AG04450 (cell line): ENCODE data around the gene SLC6A17. TPM values are rescaled to one million over a fixed set of nuclear protein-coding genes. Genes with fewer than 3 reads are reported as not detected.

Experiments
- CTCF ChIA-PET: fragments of 300-600, 350-600 bp; formaldehyde crosslinking; extraction: SDS; loops from one replicate; lab custom pipeline; 2022; ENCODE audit warnings: antibody characterized with exemption, inconsistent platforms; lab: Charles Lee
- POLR2A ChIA-PET: fragments of 350-600 bp; formaldehyde crosslinking; extraction: SDS; loops from one replicate; lab custom pipeline; 2021; ENCODE audit warnings: antibody characterized with exemption, inconsistent platforms; lab: Yijun Ruan, JAX
- DNase-seq: peaks from one replicate; pipeline ENCODE4 v3.0.0-alpha.2; 2011; ENCODE audit warnings: low read depth, low spot score
- H3K27ac ChIP-seq: one replicate; pipeline ENCODE4 v1.5.1; 2012; ENCODE audit warnings: low read depth, low read length, control low read depth
- H3K27me3 ChIP-seq: one replicate; pipeline ENCODE4 v1.6.0; 2012; ENCODE audit warnings: low read length; ENCODE audit not compliant: control insufficient read depth, insufficient read depth
- H3K4me3 ChIP-seq: 2 replicates; pipeline ENCODE4 v1.5.1; 2011; ENCODE audit warnings: mild to moderate bottlenecking, low read depth, low read length, control low read depth
- H3K9me3 ChIP-seq: 2 replicates; pipeline ENCODE4 v1.5.1; 2012; ENCODE audit warnings: low read length; ENCODE audit not compliant: control insufficient read depth, insufficient read depth
- CTCF ChIP-seq: IDR thresholded peaks from 2 replicates; pipeline ENCODE4 v1.5.1; 2011; ENCODE audit warnings: low read depth, low read length, control low read depth, inconsistent platforms
- polyA plus RNA-seq: library from polyadenylated mRNA; depleted of rRNA; stranded (reverse); fragments of >200 nt; gene quantifications from 2 replicates; pipeline ENCODE4 v1.2.3, GENCODE V29; 2011

SLC6A17 gene
- polyA plus RNA-seq, 1 experiment: 0.05 TPM

- Histone ChIP-seq H3K4me3 (no peak overlapping the region), H3K9me3 (no peaks in the 10 kb centered on the region), H3K27me3 (peaks cover 13% of the 10 kb centered on the region), H3K27ac (no peak overlapping the region)
- POLR2A ChIA-PET: no interaction called here
- CTCF ChIA-PET: interaction anchor here (1.6 to 1.8 kb wide), 2 partner anchors 18 to 127 kb away, joined by 4 to 5 read pairs; no protein-coding TSS in a partner anchor
- DNase-seq: no peak
- no peak for TF ChIP-seq CTCF
These were observed 34.9 kb downstream of the SLC6A17 start for GRCh38 chr1:110185181-110185580.

GRCh38 chr1:110186558-110186957, 36.3 kb downstream of the SLC6A17 start:
- H3K4me3 ChIP-seq: no peak overlapping the region
- DNase-seq: no peak
- H3K9me3 ChIP-seq: no peaks in the 10 kb centered on the region
- CTCF ChIA-PET: interaction anchor here (0.6 to 2.7 kb wide), 6 partner anchors 10 to 579 kb away, joined by 3 to 11 read pairs (median 6); no protein-coding TSS in a partner anchor
- POLR2A ChIA-PET: no interaction called here
- peaks cover 14% of the 10 kb centered on the region for H3K27me3 ChIP-seq
- H3K27ac ChIP-seq: no peak overlapping the region
- no peak for TF ChIP-seq CTCF

GRCh38 chr1:110187139-110187890, 37.0 kb downstream of the SLC6A17 start:
- ChIA-PET POLR2A (no interaction called here), CTCF (interaction anchor here (0.7 to 2.7 kb wide), 7 partner anchors 10 to 273 kb away, joined by 3 to 11 read pairs (median 8); no protein-coding TSS in a partner anchor)
- TF ChIP-seq CTCF: no peak
- no peak for DNase-seq
- Histone ChIP-seq H3K27me3 (peaks cover 13% of the 10 kb centered on the region), H3K27ac (no peak overlapping the region), H3K4me3 (no peak overlapping the region), H3K9me3 (no peaks in the 10 kb centered on the region)

- no peak for DNase-seq
- Histone ChIP-seq H3K27me3 (peaks cover 10% of the 10 kb centered on the region), H3K27ac (no peak overlapping the region), H3K9me3 (no peaks in the 10 kb centered on the region), H3K4me3 (no peak overlapping the region)
- TF ChIP-seq CTCF: no peak
- CTCF ChIA-PET: interaction anchor here (1.1 to 2.7 kb wide), 5 partner anchors 9 to 308 kb away, joined by 4 to 8 read pairs (median 6); no protein-coding TSS in a partner anchor
- POLR2A ChIA-PET: no interaction called here
These were observed 37.8 kb downstream of the SLC6A17 start for GRCh38 chr1:110188035-110188618.

GRCh38 chr1:110189181-110189580, 38.9 kb downstream of the SLC6A17 start:
- CTCF ChIA-PET: interaction anchor here (0.6 to 2.7 kb wide), 6 partner anchors 8 to 307 kb away, joined by 3 to 8 read pairs (median 6); no protein-coding TSS in a partner anchor
- POLR2A ChIA-PET: no interaction called here

More at GRCh38 chr1:110189181-110189580, 38.9 kb downstream of the SLC6A17 start:
- Histone ChIP-seq H3K4me3 (no peak overlapping the region), H3K27me3 (peaks cover 9% of the 10 kb centered on the region), H3K9me3 (no peaks in the 10 kb centered on the region), H3K27ac (no peak overlapping the region)
- no peak for DNase-seq
- TF ChIP-seq CTCF: no peak
